HAP-1 (cell line): ENCODE results near the gene MUC5B.
"Not testable (repeated sequence)": the region's sequence is repeated elsewhere in the genome, so short reads cannot be mapped to it uniquely, and the experiment has no call there.

Source experiments
- DNase-seq, 2 experiments: peaks; one replicate each; pipeline ENCODE4 v3.0.0-alpha.2; 2016 to 2020; ENCODE audit warnings: low spot score in 2 of 2
- H3K27me3 ChIP-seq: fragments of 250-450 bp; sonication (Bioruptor Pico); 2 replicates; pipeline ENCODE4 v1.5.1; 2020; ENCODE audit warnings: low read depth, mild to moderate bottlenecking, moderate library complexity
- H3K36me3 ChIP-seq: fragments of 250-450 bp; sonication (Bioruptor Pico); replicated peaks from 2 replicates; pipeline ENCODE4 v1.5.1; 2020; ENCODE audit warnings: mild to moderate bottlenecking
- H3K4me1 ChIP-seq: fragments of 250-450 bp; sonication (Bioruptor Pico); 2 replicates; pipeline ENCODE4 v1.5.1; 2020; ENCODE audit warnings: mild to moderate bottlenecking
- H3K4me3 ChIP-seq: fragments of 250-450 bp; sonication (Bioruptor Pico); 2 replicates; pipeline ENCODE4 v1.5.1; 2020; ENCODE audit warnings: mild to moderate bottlenecking, moderate library complexity
- H3K9me3 ChIP-seq: fragments of 250-450 bp; sonication (Bioruptor Pico); 2 replicates; pipeline ENCODE4 v1.5.1; 2020; ENCODE audit warnings: mild to moderate bottlenecking, moderate library complexity
- in situ Hi-C: fragments of 300-500 bp; cut with MboI; formaldehyde crosslinking; loops from 3 replicates; pipeline ENCODE4 v1.14.3; 2020; ENCODE audit warnings: low sequenced_read_pairs, inconsistent platforms, mixed read lengths

MUC5B gene

DNA sequence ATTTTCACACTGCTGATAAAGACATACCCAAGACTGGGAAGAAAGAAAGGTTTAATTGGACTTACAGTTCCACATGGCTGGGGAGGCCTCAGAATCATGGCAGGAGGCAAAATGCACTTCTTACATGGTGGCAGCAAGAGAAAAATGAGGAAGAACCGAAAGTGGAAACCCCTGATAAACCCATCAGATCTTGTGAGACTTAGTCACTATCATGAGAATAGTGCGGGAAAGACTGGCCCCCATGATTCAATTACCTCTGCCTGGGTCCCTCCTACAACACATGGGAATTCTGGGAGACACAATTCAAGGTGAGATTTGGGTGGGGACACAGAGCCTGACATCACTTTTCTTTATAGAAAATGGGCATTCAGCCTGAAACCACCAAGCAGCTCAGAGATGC lies 44.1 kb downstream of the MUC5B start:
- H3K9me3 ChIP-seq, in situ Hi-C loops, DNase-seq, H3K27me3 ChIP-seq, H3K36me3 ChIP-seq, H3K4me1 ChIP-seq, H3K4me3 ChIP-seq: not testable (repeated sequence)

DNA sequence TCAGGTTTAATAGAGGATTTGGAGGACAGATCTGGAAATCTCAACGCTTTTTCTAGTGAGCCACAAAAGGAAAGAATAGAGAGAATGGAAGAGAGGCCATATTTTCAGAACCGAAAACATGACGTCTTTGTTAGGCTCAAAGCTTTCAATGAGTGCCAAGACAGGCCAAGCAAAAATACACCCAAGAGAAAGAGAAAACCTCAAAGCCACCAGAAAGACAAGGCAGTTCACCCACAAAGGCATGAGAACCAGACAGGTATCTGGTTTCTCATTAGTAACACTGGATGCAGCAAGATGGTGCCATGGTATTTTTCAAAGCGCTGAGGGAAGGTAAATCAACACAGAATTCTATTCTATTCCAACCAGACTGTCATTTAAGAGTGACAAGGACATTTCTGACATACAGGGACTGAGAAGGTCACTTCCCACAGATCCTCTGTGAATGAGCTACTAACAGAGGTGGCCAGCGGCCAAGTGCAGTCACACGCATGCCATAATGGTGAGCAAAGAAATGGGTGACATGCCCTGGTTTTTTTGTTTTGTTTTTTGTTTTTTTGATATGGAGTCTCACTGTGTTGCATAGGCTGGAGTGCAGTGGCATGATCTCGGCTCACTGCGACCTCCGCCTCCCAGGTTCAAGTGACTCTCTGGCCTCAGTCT lies 44.7 kb downstream of the MUC5B start:
- H3K4me1 ChIP-seq = no peaks in the 10 kb centered on the region
- in situ Hi-C loops = no loop called here

DNA sequence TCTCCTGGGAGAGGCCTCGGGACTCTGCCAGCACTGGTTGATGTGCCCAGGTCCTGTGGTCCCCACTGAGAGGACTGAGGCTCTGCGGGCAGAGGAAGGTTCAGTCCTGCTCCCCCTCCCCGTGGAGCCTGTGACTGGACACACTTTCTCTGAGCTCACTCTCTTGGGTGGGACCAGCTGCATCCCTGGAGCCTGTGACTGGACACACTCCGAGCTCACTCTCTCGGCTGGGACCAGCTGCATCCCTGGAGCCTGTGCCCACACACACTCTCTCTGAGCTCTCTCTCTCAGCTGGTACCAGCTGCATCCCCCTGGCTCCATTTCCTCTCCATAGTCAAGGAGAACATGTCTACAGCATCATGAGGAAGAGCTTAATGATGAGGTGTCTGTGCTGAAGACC lies 47.1 kb downstream of the MUC5B start:
- Histone ChIP-seq H3K4me1 (no peaks in the 10 kb centered on the region), H3K9me3 (no peaks in the 10 kb centered on the region; the same call in 1 of the 2 replicates), H3K27me3 (no peaks in the 10 kb centered on the region), H3K4me3 (no peak overlapping the region), H3K36me3 (no peaks in the 10 kb centered on the region)
- in situ Hi-C loops = no loop called here
- no peak for DNase-seq

More for the DNA sequence above, 44.7 kb downstream of the MUC5B start:
- Histone ChIP-seq H3K4me3 (no peak overlapping the region), H3K27me3 (no peaks in the 10 kb centered on the region), H3K36me3 (no peaks in the 10 kb centered on the region), H3K9me3 (no peaks in the 10 kb centered on the region; the same call in 1 of the 2 replicates)
- DNase-seq = no peak

DNA sequence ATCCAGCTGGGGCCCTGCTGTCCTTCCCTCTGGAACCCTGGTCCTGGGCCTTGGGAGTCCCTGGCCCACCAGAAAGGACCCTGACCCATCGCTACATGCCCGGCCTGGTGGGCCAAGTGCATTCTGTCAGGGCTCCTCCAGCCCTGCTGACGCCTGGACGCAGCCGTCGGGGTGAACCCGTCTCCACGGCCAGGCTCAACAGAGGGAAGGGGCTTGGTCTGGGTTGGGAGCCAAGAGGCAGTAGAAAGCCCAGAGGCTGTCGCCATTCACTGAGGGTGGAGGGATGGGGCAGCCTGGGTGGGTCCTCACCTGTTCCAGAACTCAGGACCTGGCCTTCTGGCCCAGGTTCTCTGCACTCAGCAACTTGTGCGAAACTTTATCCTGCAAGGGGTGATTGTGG lies 47.6 kb downstream of the MUC5B start:
- in situ Hi-C loops = no loop called here
- H3K4me1 ChIP-seq = no peaks in the 10 kb centered on the region
- no peaks in the 10 kb centered on the region for H3K27me3 ChIP-seq
- no peaks in the 10 kb centered on the region for H3K9me3 ChIP-seq
- no peaks in the 10 kb centered on the region for H3K36me3 ChIP-seq
- H3K4me3 ChIP-seq = no peak overlapping the region
- no peak for DNase-seq

DNA sequence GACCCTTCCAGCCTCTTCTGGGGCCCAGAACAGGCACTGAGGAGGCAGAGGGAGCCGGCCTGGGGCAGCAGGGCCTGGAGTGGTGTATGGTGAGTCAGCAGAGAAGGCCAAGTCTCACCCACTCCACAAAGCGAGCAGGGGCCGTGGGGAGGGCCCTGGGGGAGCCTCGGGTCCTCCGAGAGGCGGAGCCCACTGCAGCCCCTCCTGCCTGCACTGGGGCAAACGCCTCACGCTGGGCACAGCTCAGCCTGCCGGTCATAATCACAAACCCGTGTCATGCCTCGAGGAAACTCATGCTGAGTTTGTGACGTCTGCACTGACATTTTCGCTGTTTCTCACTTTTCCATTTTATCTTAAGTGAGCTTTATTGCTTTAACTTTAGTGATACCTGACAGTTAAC lies 48.1 kb downstream of the MUC5B start:
- Histone ChIP-seq H3K27me3 (no peaks in the 10 kb centered on the region), H3K9me3 (no peaks in the 10 kb centered on the region), H3K4me3 (no peak overlapping the region), H3K4me1 (no peaks in the 10 kb centered on the region), H3K36me3 (no peaks in the 10 kb centered on the region)
- in situ Hi-C loops = no loop called here
- no peak for DNase-seq

DNA sequence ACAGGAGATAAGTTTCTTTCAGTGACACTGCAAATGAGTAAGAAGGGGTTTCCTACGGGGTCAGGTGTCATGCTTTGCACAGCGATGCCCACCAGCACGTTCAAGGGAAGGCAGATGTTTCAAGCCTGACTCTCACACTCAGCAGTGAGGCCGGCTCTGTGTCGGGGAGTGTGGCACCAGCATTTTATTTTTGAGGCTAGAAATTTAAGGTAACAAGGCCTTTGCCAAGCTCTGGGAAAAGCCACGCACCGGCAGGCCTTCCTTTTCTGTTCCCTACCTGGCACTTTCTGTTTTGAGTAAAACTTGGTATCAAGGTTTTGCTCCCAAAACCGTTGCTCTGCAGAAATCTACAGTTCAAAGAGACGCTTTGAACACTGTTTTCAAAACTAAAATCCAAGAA lies 48.5 kb downstream of the MUC5B start:
- Histone ChIP-seq H3K9me3 (no peaks in the 10 kb centered on the region), H3K4me1 (no peaks in the 10 kb centered on the region), H3K27me3 (no peaks in the 10 kb centered on the region), H3K36me3 (no peaks in the 10 kb centered on the region), H3K4me3 (no peak overlapping the region)
- DNase-seq = no peak
- in situ Hi-C loops = no loop called here

DNA sequence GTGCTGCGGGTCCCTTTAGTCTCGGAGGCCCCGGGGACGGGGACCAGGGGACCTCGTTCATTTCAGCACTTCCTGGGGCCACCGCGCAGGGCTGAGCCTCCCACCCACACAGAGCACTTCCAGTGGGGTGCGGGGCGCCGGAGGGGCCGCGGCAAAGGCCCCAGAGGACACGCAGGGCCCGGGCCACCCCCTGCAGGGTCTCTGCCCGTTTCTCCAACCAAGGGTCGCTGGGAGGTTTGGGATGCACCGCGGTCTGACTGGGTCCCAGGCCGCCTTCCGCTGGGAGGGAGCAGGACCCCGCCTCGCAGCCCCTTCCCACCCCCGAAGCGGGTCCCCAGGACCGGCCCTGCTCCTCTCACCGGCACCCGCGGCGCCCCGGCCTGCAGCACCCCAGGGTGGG lies 49.1 kb downstream of the MUC5B start:
- in situ Hi-C loops = no loop called here
- Histone ChIP-seq H3K4me3 (no peak overlapping the region), H3K27me3 (no peaks in the 10 kb centered on the region), H3K36me3 (no peaks in the 10 kb centered on the region), H3K4me1 (no peaks in the 10 kb centered on the region), H3K9me3 (no peaks in the 10 kb centered on the region)
- no peak for DNase-seq

DNA sequence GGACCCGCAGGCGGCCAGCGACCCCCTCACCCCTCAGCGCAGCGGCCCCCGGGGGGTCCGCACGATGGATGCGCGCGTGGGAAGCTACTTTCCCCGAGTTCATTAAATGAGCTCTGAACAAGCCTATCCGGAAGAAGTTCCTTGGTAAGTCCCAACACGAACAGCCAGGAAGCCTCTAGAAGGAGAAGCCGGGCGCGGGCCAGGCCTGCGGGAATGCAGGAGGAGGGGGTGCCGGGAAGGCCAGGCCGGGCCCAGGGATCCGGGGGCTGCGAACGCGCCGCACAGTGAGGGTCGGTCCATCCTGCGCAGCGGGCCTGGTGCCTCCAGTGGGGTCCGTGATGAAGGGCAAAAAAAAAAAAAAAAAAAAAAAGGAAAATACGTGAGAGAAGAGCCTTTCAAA lies 49.7 kb downstream of the MUC5B start:
- Histone ChIP-seq H3K9me3 (no peaks in the 10 kb centered on the region), H3K4me3 (no peak overlapping the region), H3K27me3 (no peaks in the 10 kb centered on the region), H3K4me1 (no peaks in the 10 kb centered on the region), H3K36me3 (no peaks in the 10 kb centered on the region)
- in situ Hi-C loops = no loop called here
- no peak for DNase-seq

DNA sequence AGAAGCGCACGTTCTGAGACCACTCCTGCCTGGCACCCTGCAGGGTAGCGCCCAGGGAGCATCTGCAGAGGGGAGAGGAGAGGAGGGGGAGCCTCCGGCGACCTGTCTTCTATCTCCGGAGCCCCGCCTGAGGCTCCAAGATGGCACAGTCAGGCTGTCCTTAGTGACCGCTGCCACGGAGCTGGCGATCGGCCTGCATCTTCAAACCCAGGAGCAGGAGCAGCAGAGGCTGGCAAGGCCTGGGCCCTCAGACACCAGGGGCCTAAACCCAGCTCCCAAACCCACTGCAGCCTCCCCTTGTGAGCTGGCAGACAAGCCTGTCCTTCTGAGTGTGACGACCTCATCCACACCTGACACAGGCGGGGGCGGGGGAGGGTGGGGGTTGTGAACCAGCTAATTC lies 51.6 kb downstream of the MUC5B start:
- H3K4me1 ChIP-seq = no peaks in the 10 kb centered on the region
- no peaks in the 10 kb centered on the region for H3K9me3 ChIP-seq
- no peaks in the 10 kb centered on the region for H3K36me3 ChIP-seq
- H3K4me3 ChIP-seq = no peak overlapping the region
- H3K27me3 ChIP-seq = no peaks in the 10 kb centered on the region
- DNase-seq = no peak
- in situ Hi-C loops = no loop called here

DNA sequence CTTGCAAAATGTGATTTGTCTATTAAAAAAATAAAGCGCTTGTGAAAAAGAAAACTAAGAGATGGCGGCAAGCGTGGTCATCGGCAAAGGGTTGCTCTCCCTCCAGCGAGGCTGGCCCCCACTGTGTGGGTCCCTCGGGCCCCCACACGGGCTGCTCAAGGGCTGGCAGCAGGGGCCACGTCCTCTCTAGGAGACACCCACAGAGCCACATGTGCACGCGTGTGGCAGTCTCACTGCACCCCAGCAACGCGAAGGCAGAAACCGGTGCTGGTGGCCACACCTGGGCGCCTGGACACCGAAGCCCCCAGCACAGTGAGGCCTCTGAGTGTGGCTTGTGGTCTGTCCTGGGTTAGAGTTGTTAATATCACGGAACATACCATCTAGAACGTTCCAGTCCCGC lies 52.2 kb downstream of the MUC5B start:
- Histone ChIP-seq H3K4me1 (no peaks in the 10 kb centered on the region), H3K27me3 (no peaks in the 10 kb centered on the region), H3K36me3 (no peaks in the 10 kb centered on the region), H3K4me3 (no peak overlapping the region), H3K9me3 (no peaks in the 10 kb centered on the region)
- in situ Hi-C loops = no loop called here
- DNase-seq = no peak

DNA sequence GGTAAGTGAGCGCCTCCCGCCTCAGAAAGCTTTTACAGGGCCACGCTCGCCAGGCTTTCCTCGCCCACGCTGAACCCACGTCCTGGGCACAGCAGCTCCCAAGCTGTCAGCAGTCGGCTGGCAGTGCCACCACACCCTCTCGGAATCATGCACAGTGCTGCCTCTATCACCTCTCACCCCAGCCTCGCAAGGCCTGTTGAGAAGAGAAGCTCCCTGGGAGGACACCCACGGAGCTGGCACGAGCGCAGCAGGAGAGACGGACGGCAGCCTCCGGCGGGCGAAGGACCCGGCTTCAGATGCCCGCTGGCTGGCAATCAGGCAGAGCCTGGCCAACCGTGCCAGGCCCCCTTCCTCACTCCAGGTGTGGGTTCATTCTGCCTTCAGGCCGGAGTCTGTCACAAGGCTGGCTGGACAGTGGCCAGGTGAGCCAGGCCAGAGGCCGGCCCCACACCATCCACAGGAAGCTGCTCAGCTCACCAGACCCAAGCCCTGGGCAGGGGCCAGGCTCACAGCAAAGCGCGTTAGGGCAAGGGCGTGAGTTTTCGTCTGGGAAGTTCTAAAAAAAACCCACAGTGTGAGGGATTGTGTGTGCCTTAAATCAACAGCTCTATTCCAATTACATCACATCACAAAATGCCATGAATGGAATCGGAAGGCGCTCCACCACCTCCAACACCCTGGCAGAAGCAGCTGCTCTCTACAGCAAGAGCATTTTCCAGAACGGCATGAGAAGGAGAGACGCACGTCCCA lies 53.4 kb downstream of the MUC5B start:
- Histone ChIP-seq H3K4me3 (no peak overlapping the region), H3K36me3 (no peaks in the 10 kb centered on the region), H3K9me3 (no peaks in the 10 kb centered on the region), H3K27me3 (no peaks in the 10 kb centered on the region), H3K4me1 (no peaks in the 10 kb centered on the region)
- in situ Hi-C loops = no loop called here
- DNase-seq = no peak

DNA sequence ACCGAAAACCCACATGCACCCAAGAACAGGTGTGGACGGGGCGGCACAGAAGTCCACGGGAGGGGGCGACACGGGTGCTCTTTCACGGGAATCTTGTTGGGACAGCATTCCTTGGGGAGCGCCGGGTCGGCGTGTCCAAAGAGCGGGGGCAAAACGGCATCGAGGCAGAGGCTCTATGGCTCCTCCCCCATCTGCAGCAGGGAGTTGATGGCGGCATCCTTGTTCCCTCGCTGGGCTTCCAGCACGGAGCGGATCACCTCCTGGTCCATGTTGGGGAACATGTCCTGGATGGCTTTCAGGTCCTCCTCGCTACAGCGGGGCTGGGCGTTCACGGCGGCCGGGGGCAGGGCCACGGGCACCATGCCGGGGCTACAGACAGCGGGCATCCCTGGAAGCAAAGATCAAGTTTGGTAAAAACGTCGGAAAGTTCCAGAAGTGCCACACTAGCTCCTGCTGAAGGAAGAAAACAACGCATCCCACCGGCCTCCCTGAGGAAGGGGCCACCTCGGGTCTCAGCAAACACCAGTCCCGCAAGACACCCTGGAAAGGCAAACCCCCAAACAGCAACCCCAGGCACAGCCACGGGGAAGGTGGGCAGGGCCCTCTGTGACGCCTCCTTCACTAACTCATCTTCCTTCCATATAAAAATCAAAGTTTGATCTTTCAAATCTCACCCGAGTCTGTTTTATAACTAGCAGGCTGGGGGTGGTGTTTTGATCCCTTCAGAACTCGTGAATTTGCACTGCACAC lies 54.2 kb downstream of the MUC5B start:
- H3K4me3 ChIP-seq = no peak overlapping the region
- H3K27me3 ChIP-seq = no peaks in the 10 kb centered on the region
- 0 out of 2 replicates have a peak, but pooled peaks cover 4% of the 10 kb centered on the region for H3K36me3 ChIP-seq
- H3K4me1 ChIP-seq = no peaks in the 10 kb centered on the region
- in situ Hi-C loops = no loop called here
- no peak for DNase-seq
- H3K9me3 ChIP-seq = no peaks in the 10 kb centered on the region

DNA sequence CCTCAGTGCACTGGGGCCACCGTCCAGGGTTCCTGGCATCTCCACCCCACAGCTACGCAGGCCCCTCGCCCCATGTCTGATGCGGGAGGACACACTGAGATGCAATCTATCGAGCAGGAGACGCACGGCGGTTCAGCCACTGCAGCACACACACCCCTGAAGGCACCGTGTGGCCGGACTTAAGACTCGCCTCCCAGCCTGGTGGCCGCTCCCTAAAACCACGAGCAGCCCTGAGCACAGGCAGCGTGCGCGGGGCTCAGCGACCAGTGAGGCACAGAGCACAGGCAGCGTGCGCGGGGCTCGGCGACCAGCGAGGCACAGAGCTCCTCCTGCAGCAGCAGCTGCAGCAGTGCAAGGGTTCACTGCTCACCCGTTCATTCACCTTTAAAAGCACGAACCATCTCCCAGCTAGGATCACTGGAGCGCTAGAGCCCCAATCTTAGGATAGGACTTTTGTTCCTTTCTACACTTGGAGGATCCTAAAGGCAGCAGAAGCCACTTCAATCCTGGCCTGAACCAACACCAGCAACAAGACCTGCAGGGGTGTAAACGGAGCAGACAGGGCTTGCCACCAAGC lies 55.2 kb downstream of the MUC5B start:
- no peaks in the 10 kb centered on the region for H3K4me1 ChIP-seq
- no peaks in the 10 kb centered on the region for H3K27me3 ChIP-seq
- in situ Hi-C loops = no loop called here
- H3K9me3 ChIP-seq = no peaks in the 10 kb centered on the region
- H3K36me3 ChIP-seq = 0 out of 2 replicates have a peak, but pooled peaks cover 4% of the 10 kb centered on the region
- H3K4me3 ChIP-seq = no peak overlapping the region
- no peak for DNase-seq
